Lower leg skin (tissue), 3 donors: ENCODE data around the gene CSNK1G1.

Source experiments
- POLR2A ChIP-seq, 2 donors: fragments of 450-650 bp; IDR thresholded peaks; one replicate each; pipeline ENCODE4 v1.6.1; 2016 to 2017; ENCODE audit warnings: antibody characterized with exemption in 2 of 2, mild to moderate bottlenecking in 1 of 2, moderate library complexity in 1 of 2
- TF ChIP-seq, protein P1 (sequence below), 3 donors: fragments of 450-650 bp; IDR thresholded peaks; one replicate each; pipeline ENCODE4 v1.5.1; 2016; ENCODE audit warnings: antibody characterized with exemption in 3 of 3, mild to moderate bottlenecking in 3 of 3, moderate library complexity in 2 of 3

DNA sequence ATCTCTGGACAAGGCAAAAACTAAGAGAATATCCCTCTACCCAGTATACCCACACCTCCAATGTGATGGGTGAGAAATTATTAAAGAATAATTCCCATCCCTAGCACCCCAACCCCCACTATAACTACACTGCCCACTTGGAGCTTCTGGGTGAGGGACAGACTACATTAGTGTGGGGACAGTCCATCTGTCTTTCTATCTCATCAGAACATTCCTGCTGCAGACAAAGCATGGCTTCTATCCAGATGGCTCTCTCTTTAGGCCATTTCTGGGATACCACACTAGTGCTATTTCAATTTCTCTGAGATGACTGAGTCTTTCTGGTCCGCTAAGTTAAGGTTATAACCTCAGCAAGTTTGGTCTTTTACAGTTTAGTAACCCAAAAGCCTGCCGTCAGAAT, 6.6 kb downstream of the CSNK1G1 start:
- TF ChIP-seq, protein P1, sequence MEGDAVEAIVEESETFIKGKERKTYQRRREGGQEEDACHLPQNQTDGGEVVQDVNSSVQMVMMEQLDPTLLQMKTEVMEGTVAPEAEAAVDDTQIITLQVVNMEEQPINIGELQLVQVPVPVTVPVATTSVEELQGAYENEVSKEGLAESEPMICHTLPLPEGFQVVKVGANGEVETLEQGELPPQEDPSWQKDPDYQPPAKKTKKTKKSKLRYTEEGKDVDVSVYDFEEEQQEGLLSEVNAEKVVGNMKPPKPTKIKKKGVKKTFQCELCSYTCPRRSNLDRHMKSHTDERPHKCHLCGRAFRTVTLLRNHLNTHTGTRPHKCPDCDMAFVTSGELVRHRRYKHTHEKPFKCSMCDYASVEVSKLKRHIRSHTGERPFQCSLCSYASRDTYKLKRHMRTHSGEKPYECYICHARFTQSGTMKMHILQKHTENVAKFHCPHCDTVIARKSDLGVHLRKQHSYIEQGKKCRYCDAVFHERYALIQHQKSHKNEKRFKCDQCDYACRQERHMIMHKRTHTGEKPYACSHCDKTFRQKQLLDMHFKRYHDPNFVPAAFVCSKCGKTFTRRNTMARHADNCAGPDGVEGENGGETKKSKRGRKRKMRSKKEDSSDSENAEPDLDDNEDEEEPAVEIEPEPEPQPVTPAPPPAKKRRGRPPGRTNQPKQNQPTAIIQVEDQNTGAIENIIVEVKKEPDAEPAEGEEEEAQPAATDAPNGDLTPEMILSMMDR (IDR thresholded peaks at IDR 0.05) = no peak
- TF ChIP-seq POLR2A (IDR thresholded peaks at IDR 0.05) = no peak
